Measurements from ENCODE around the gene LMBR1. TPM values are rescaled to one million over a fixed set of nuclear protein-coding genes. Genes with fewer than 3 reads are reported as not detected.
"Not testable (repeated sequence)": the region's sequence is repeated elsewhere in the genome, so short reads cannot be mapped to it uniquely, and the experiment has no call there.

The LMBR1 gene
- total and polyA plus RNA-seq, 2 experiments from 2014 or later: 21.8 to 26.7 TPM

DNA sequence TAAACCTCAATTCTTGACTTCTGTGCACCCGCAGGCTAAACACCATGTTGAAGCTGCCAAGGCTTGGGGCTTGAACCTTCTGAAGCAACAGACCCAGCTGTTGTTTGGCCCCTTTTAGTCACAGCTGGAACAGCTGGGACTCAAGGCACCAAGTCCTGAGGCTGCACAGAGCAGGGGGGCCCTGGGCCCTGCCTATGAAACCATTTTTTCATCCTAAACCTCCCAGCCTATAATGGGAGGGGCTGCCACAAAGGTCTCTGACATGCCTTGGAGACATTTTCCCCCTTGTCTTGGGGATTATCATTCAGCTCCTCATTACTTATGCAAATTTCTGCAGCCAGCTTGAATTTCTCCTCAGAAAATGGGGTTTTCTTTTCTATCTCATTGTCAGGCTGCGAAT is 31.8 kb downstream of the LMBR1 start:
- H3K4me3 ChIP-seq: no peak overlapping the region
- H3K27ac ChIP-seq: no peak overlapping the region
- in situ Hi-C loops (cut with MboI): no loop called here
- no peak for DNase-seq
- no peaks in the 10 kb centered on the region for H3F3A ChIP-seq (ENCODE audit: insufficient read depth)
- 0 out of 2 replicates have a peak, but pooled peaks cover 5% of the 10 kb centered on the region for H4K20me1 ChIP-seq (ENCODE audit: insufficient read depth)
- H3K9ac ChIP-seq: no peak overlapping the region
- TF ChIP-seq EZH2phosphoT487 (IDR thresholded peaks at IDR 0.05; ENCODE audit: insufficient read depth, low read depth) (no peak), EZH2 (IDR thresholded peaks at IDR 0.05; ENCODE audit: insufficient read depth, poor library complexity, severe bottlenecking) (no peak)
- H3K9me3 ChIP-seq (ENCODE audit: low read depth): no peaks in the 10 kb centered on the region
- no peaks in the 10 kb centered on the region for H3K4me1 ChIP-seq (ENCODE audit: insufficient read depth)
- H3K27me3 ChIP-seq (replicated peaks; ENCODE audit: insufficient read depth): no peaks in the 10 kb centered on the region
- 91 to 94% methylated on average over 2 of the region's 2 CpGs for WGBS, 2 experiments (ENCODE audit: low coverage in 1 of 2, low lambda C conversion rate in 2 of 2, missing lambda C conversion rate in 2 of 2)
- no peak overlapping the region for H2AFZ ChIP-seq
- H3K9me2 ChIP-seq (ENCODE audit: insufficient read depth): no peaks in the 10 kb centered on the region
- H3K4me2 ChIP-seq (ENCODE audit: unreplicated experiment): no peak overlapping the region
- H3K36me3 ChIP-seq (ENCODE audit: low read depth): no peaks in the 10 kb centered on the region; the same call in 1 of the 2 replicates
- H3K79me2 ChIP-seq (ENCODE audit: insufficient read depth): peaks cover 24% of the 10 kb centered on the region

DNA sequence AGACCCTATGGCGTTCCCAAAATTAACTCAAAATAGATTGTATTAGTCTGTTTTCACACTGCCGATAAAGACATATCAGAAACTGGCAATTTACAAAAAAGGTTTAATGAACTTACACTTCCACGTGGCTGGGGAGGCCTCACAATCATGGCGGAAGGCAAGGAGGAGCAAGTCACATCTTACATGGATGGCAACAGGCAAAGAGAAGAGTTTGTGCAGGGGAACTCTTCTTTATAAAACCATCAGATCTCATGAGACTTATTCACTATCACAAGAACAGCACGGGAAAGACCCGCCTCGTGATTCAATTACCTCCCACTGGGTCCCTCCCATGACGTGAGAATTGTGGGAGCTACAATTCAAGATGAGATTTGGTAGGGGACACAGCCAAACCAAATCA is 32.9 kb downstream of the LMBR1 start:
- H3K4me1 ChIP-seq (ENCODE audit: insufficient read depth); H3K4me3 ChIP-seq; H3K9me3 ChIP-seq (ENCODE audit: low read depth); H4K20me1 ChIP-seq (ENCODE audit: insufficient read depth); H3F3A ChIP-seq (ENCODE audit: insufficient read depth); H3K4me2 ChIP-seq (ENCODE audit: unreplicated experiment); H3K36me3 ChIP-seq (ENCODE audit: low read depth); H3K27me3 ChIP-seq (replicated peaks; ENCODE audit: insufficient read depth); H3K9ac ChIP-seq; H3K27ac ChIP-seq; DNase-seq; H2AFZ ChIP-seq; in situ Hi-C loops (cut with MboI); H3K9me2 ChIP-seq (ENCODE audit: insufficient read depth): not testable (repeated sequence)
- 91 to 98% methylated on average over 8 of the region's 8 CpGs for whole genome bisulfite sequencing, 2 experiments (ENCODE audit: low coverage in 1 of 2, low lambda C conversion rate in 2 of 2, missing lambda C conversion rate in 2 of 2)
- H3K79me2 ChIP-seq (ENCODE audit: insufficient read depth): peaks cover 24% of the 10 kb centered on the region

DNA sequence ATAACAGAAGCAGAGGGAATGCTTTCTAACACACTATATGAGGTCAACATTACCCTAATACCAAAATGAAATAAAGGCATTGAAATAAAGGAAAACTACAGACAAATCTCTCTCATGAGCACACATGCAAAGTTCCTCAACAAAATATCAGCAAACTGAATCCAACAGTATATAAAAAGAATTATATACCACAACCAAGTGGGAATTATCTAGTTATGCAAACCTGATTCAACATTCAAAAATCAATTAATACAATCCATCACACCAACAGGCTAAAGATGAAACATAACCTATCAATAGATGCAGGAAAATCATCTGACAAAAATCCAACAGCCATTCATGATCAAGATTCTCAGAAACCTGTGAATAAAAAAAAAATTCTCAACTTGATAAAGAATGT is 34.5 kb downstream of the LMBR1 start:
- Histone ChIP-seq H3K27me3 (replicated peaks; ENCODE audit: insufficient read depth) (no peaks in the 10 kb centered on the region), H3K9ac (no peak overlapping the region), H2AFZ (no peak overlapping the region), H3K4me1 (ENCODE audit: insufficient read depth) (no peaks in the 10 kb centered on the region), H3K79me2 (ENCODE audit: insufficient read depth) (peaks cover 31% of the 10 kb centered on the region), H3K4me2 (ENCODE audit: unreplicated experiment) (no peak overlapping the region), H3K9me2 (ENCODE audit: insufficient read depth) (no peaks in the 10 kb centered on the region), H3F3A (ENCODE audit: insufficient read depth) (no peaks in the 10 kb centered on the region), H4K20me1 (ENCODE audit: insufficient read depth) (0 out of 2 replicates have a peak, but pooled peaks cover 5% of the 10 kb centered on the region), H3K4me3 (no peak overlapping the region), H3K9me3 (ENCODE audit: low read depth) (no peaks in the 10 kb centered on the region), H3K27ac (no peak overlapping the region), H3K36me3 (ENCODE audit: low read depth) (no peaks in the 10 kb centered on the region; the same call in 1 of the 2 replicates)
- no peak for DNase-seq
- TF ChIP-seq EZH2 (IDR thresholded peaks at IDR 0.05; ENCODE audit: insufficient read depth, poor library complexity, severe bottlenecking): no peak
- no peak for TF ChIP-seq EZH2phosphoT487 (IDR thresholded peaks at IDR 0.05; ENCODE audit: insufficient read depth, low read depth)
- in situ Hi-C loops (cut with MboI): no loop called here

DNA sequence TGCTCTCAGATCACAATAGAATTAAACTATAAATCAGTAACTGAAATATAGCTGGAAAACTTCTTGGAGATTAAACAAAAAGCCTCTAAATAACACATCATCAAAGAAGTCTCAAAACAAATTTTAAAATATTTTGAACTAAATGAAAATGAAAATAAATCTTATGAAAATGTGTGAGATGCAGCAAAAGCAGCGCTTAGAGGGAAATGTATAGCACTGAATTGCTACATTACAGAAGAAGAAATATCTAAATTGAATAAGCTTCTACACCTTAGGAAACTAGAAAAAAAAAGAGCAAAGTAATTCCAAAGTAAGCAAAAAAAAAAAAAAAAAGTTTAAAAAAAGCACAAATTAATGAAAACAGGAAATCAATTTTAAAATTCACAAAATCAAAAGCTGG is 35.2 kb downstream of the LMBR1 start:
- Histone ChIP-seq H3F3A (ENCODE audit: insufficient read depth) (no peaks in the 10 kb centered on the region), H3K36me3 (ENCODE audit: low read depth) (no peaks in the 10 kb centered on the region; the same call in 1 of the 2 replicates), H4K20me1 (ENCODE audit: insufficient read depth) (0 out of 2 replicates have a peak, but pooled peaks cover 5% of the 10 kb centered on the region), H3K4me1 (ENCODE audit: insufficient read depth) (no peaks in the 10 kb centered on the region), H3K4me2 (ENCODE audit: unreplicated experiment) (no peak overlapping the region), H2AFZ (no peak overlapping the region), H3K9ac (no peak overlapping the region), H3K9me2 (ENCODE audit: insufficient read depth) (no peaks in the 10 kb centered on the region), H3K9me3 (ENCODE audit: low read depth) (no peaks in the 10 kb centered on the region), H3K27ac (no peak overlapping the region), H3K4me3 (no peak overlapping the region), H3K27me3 (replicated peaks; ENCODE audit: insufficient read depth) (no peaks in the 10 kb centered on the region), H3K79me2 (ENCODE audit: insufficient read depth) (peaks cover 37% of the 10 kb centered on the region)
- TF ChIP-seq EZH2phosphoT487 (IDR thresholded peaks at IDR 0.05; ENCODE audit: insufficient read depth, low read depth) (no peak), EZH2 (IDR thresholded peaks at IDR 0.05; ENCODE audit: insufficient read depth, poor library complexity, severe bottlenecking) (no peak)
- WGBS, 2 experiments (ENCODE audit: low coverage in 1 of 2, low lambda C conversion rate in 2 of 2, missing lambda C conversion rate in 2 of 2): 90 to 98% methylated on average over 1 of the region's 1 CpG
- in situ Hi-C loops (cut with MboI): no loop called here
- no peak for DNase-seq

DNA sequence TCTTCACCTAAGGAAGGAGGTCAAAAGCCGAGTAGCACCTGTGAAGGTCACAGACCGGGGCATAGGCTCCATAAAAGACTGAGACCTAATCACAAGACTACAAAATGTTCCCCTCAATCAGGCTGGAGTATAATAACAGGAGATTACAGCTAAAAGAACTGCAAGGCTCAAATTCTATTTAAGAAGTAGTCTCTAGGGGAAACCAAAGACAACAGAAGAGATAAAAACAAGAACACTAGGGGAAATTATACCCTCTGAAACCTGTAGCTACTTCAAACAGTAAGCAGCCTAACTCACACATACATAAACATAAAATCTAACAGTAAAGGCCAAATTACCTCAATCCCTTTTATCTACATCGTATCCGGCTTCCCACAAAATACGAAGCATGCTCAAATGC is 38.3 kb downstream of the LMBR1 start:
- in situ Hi-C loops (cut with MboI): no loop called here
- Histone ChIP-seq H3F3A (ENCODE audit: insufficient read depth) (no peaks in the 10 kb centered on the region), H3K27me3 (replicated peaks; ENCODE audit: insufficient read depth) (no peaks in the 10 kb centered on the region), H3K4me1 (ENCODE audit: insufficient read depth) (no peaks in the 10 kb centered on the region), H4K20me1 (ENCODE audit: insufficient read depth) (0 out of 2 replicates have a peak, but pooled peaks cover 5% of the 10 kb centered on the region), H3K27ac (no peak overlapping the region), H3K36me3 (ENCODE audit: low read depth) (no peaks in the 10 kb centered on the region), H3K9me2 (ENCODE audit: insufficient read depth) (no peaks in the 10 kb centered on the region; the same call in 1 of the 2 replicates), H3K4me2 (ENCODE audit: unreplicated experiment) (no peak overlapping the region), H2AFZ (no peak overlapping the region), H3K9ac (no peak overlapping the region), H3K4me3 (no peak overlapping the region), H3K79me2 (ENCODE audit: insufficient read depth) (peaks cover 52% of the 10 kb centered on the region), H3K9me3 (ENCODE audit: low read depth) (no peaks in the 10 kb centered on the region)
- WGBS, 2 experiments (ENCODE audit: low coverage in 1 of 2, low lambda C conversion rate in 2 of 2, missing lambda C conversion rate in 2 of 2): 94% methylated on average over 5 of the region's 5 CpGs
- TF ChIP-seq EZH2phosphoT487 (IDR thresholded peaks at IDR 0.05; ENCODE audit: insufficient read depth, low read depth) (no peak), EZH2 (IDR thresholded peaks at IDR 0.05; ENCODE audit: insufficient read depth, poor library complexity, severe bottlenecking) (no peak)
- no peak for DNase-seq

Measured in GM23248 (cell line).